CD4-positive, alpha-beta T cell treated with Interleukin-4 for 1 hour (primary cell): ENCODE results near the gene USP47.

Experiments
- DNase-seq, 2 donors: peaks; one replicate each; pipeline ENCODE4 v3.0.0-alpha.2; 2020 to 2022

Gene USP47

GRCh38 chr11:11866203-11866602 is 24.4 kb downstream of the USP47 start:
- DNase-seq = no peak

DNA sequence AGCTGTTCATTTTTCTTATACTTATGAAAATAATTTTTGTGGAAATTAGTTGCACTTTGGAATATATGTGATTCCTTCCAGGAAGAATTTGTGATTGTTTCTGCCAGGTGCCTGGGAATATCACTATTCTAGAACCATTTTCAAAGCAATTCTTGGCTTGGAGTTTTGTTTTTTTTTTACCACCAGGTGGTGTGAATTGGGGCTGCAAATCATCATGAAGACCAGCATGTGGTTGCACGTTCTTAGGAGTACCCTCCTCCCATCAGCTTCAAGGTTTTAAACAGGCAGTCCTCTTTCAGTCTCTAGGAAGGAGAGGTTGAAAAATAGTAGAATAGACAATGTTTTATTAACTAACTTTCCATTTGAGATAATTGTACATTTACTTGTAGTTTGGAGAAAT is 25.9 kb downstream of the USP47 start:
- no peak for DNase-seq

DNA sequence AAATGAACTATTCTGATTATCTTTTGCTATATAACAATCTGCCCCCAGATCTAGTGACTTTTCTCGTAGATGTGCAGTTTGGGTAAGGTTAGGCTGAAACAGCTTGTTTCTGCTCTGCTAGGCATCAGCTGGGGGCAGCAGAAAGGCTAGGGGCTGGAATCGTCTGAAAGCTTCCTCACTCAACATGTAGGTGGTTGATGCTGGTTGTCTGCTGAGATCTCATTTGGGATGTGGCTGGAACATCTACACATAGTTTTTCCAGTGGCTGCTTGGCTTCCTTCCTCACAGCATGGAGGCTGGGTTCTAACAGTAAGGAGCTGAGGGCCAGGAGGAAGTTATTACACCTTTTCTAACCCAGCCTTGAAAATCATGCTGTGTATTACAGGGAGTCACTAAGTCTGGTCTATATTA is 30.2 kb downstream of the USP47 start:
- DNase-seq = no peak

DNA sequence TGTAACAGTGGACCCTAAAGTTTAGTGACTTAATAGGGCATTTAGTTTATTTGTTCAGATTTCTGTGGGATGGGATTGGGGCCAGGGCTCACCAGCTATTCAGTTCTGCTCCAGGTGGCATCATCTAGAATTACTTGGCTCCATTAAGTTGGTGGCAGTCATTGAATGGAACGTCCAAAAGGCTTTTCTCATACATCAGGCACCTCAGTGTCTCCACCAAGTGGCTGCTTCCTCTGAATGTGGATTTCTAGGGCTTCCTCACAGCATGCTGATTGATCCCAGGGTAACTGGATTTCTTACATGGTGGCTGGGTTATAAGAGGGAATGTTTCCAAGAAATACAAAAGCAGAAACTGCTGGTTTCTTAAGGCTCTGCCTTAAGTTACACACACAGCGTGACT is 34.7 kb downstream of the USP47 start:
- DNase-seq = no peak

- no peak for DNase-seq
Observed at GRCh38 chr11:11880179-11880578, 38.4 kb downstream of the USP47 start.

DNA sequence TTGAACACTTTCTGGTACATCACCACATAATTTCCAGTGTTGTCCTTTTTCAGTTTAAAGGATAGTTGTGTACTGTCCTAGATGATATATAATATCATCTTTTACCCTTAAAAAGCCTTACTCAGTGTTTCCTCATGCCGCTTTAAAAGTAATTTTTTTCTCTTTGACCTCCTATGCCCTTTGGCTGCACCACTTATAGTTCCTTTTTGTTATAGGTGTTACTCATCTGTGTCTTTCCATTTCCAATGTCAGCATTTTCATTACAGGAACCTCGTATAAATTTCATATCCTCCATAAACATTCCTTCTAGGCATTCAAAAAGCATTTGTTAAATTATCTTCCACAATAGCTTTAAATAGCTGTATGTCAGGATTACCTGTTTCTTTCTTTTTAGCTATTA is 40.8 kb downstream of the USP47 start:
- no peak for DNase-seq

DNA sequence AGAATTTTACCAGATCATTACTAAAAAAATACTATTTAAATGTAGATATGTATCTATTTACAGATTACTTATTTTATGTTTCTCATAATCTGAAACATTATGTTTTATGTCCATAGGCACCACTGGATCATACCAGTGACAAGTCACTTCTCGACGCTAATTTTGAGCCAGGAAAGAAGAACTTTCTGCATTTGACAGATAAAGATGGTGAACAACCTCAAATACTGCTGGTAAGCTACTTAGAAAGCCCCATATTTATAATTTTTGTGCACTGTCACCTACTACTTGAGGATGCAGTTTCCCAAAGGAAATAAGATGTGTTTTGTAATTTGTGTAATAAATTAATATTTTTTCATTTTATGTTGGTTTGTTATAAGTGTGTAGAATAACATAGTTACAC is 42.6 kb downstream of the USP47 start:
- DNase-seq = no peak

DNA sequence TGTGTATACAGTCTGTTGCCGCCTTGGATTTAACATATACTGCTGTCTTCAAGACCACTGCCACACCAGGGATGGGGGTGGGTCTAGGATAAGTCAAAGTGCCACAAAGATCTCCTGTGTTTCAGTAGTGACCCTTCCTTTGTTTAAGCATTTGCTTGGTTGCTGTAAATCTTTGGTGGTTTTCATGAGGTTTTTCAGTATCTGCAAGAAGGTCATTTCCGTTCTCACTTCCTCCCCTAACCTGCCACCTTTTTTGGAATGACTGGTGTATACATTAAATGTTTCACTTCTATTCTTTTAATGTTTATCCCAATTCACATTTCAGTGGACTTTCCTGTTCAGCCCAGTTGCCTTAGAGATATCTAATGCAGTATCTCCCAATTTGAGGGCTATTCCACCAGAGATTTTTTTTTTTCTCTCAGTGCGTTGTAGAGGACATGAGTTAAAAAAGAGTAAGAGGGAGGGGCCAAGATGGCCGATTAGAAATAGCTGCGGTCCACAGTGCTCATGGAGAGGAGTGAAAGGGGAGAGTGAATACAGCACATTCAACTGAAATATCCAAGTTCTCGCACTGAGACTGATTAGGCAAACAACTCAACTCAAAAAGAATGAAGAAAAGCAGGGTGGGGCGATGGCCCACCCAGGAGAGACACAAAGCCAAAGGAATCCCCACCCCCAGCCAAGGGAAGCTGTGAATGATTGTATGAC is 43.2 kb downstream of the USP47 start:
- no peak for DNase-seq

DNA sequence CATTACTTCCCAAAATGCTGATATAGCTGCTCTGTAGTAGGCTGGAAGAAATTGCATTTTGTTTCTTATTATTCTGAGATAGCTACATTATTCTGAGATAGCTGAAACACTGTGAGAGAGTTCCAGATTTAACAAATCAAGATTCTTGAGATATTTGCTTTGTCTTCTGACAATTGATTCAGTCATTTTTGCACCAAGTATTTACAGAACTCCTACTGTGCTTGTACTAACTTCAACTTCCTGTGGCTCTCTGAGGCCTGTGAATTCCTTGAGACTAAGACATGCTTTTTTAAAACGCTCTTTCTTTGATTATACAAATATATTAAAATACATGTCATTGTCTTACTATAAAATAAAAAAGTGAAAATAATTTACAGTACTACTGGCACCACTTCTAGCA is 52.7 kb downstream of the USP47 start:
- no peak for DNase-seq

DNA sequence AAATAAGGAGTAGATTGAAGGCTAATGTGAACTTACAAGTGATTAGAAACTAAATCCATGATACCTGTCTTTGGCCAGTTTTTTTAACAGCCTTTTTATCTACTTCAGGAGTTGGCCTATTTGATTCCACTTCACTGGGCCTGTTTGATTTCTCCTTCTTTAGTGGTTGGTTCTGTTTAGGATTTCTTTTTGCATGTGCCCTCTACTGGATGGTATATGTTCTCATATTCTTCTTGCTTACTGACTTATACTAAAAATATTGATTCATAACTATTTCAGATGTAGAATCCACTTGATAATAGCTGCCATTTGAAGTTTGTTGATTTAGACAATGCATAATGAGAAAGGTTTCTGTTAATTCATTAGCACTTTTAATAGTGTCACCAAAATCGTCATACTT is 53.9 kb downstream of the USP47 start:
- DNase-seq = no peak

DNA sequence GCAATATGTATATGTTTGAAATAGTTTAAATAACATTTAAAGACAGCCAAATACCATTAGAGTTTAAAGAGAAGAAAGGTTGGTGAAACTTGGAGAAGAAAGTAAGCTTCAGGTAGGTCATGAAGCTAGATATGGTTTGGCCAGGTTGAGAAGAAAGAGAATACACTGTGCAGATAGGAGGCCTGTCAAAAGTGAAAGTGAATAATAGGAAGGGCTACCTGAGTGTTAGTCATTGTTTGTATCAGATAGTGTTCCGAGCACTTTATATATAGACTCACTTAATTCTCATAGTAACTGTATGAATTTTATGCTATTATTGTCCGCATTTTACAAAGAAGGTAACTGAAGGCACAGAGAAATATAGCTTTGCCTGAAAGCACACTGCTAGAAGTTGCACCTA is 56.9 kb downstream of the USP47 start:
- DNase-seq = no peak

DNA sequence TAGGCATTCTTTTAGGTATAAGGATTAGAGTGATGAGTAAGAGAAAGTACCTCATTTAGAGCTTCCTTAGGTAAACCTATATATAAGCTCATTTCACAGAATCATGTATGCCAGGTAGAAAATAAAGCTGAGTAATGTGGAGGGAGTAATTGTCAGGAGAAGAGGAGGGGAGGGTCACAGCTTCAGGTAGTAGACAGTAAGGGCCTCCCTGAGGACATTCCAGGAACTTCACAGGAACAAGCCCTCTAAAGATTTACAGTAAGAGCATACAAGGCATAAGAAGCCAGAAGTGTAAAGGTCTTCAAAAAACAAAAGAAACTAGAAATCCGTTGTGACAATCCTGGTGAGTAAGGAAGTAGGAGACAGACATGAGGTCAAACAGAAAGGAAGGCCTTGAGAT is 57.6 kb downstream of the USP47 start:
- DNase-seq = no peak

DNA sequence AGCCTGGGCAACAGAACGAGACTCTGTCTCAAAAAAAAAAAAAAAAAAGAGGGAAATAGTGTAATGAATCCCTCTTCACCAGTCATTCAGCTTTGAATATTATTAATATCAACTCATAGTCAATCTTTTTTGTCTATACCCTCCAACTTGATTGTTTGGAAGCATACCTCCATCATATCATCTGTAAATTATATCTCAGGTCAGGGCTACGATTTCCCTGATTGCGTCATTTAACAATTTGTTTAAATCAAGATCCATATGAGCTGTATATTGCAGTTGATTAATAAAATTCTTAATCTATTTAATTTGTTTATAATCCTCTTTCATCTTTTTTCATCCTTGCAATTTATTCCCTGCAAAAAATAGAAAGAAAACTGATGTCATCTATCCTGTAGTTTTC is 60.2 kb downstream of the USP47 start:
- no peak for DNase-seq

GRCh38 chr11:11909727-11910126 is 68.0 kb downstream of the USP47 start:
- DNase-seq = no peak

DNA sequence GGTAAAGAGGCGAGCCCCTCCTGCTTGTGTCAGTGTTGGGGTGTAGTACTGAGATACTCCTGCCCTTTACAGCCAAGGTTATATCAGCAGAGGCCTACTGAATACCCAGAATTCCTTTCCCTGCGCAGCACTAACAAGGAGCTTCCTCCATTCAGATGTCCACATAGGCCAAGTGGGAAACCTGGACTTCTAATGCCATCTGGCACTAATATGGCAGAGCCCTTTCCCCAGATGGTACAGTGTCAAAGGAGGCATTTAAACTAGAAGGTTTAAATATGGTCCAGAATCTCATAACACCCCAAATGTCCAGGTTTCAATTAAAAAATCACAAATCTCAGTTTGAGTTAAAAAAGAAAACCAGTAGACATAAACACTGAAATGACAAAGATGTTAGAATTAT is 68.8 kb downstream of the USP47 start:
- no peak for DNase-seq

- no peak for DNase-seq
Observed at GRCh38 chr11:11913395-11913794, 71.6 kb downstream of the USP47 start.

- DNase-seq = no peak
Observed at GRCh38 chr11:11915625-11916024, 73.9 kb downstream of the USP47 start.

GRCh38 chr11:11916981-11917399 is 75.2 kb downstream of the USP47 start:
- no peak for DNase-seq

- DNase-seq = no peak
Observed at GRCh38 chr11:11923828-11924227, 82.1 kb downstream of the USP47 start.

GRCh38 chr11:11929920-11930319 is 88.1 kb downstream of the USP47 start:
- no peak for DNase-seq

GRCh38 chr11:11931461-11932055 is 89.8 kb downstream of the USP47 start:
- peak in 1 of 2 donors; percentile 54 for DNase-seq

DNA sequence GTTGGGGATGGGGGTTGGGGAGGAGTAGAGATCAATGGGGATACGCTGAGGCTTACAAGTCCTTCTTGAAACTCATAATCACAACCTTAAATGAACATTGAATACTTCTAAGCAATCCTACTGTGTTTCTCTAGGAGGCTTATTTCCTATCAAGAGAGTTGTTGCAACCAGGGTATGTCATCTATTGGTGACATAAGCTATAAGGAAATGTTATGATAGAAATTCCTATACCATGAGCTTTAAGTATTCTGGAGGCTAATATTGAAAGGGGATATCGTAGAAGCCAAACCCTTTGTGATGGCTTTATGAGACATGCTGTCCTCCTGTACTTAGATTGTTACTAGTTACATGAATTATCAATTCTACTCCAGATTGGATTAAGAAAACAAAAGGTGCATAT is 93.8 kb downstream of the USP47 start:
- no peak for DNase-seq

- no peak for DNase-seq
Observed at GRCh38 chr11:11937433-11937832, 95.7 kb downstream of the USP47 start.

DNA sequence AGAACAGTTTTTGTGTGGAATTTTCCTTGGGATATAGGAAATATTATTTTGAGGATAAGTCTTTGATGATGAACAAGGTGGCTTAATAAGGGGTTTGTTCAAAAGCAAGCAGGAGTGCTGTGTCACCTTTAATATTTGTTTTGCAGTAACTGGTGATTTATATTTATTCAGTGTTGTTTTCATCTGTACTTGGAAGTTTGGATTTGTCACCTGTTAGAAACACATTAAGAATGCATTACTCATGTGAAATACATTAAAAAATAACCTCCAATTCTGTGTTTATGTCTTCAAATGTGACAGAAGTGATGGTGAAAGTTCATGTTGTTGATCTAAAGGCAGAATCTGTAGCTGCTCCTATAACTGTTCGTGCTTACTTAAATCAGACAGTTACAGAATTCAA is 96.2 kb downstream of the USP47 start:
- DNase-seq = no peak

- no peak for DNase-seq
Observed at GRCh38 chr11:11940551-11940950, 98.8 kb downstream of the USP47 start.
